GM13976 (cell line): ENCODE measurements around the gene RHOBTB3.

ENCODE experiments used
- DNase-seq: peaks from one replicate; pipeline ENCODE4 v3.0.0; 2012; ENCODE audit warnings: low spot score
- CTCF ChIP-seq: IDR thresholded peaks from 2 replicates; pipeline ENCODE4 v1.5.1; 2012; ENCODE audit warnings: borderline replicate concordance, mild to moderate bottlenecking; ENCODE audit not compliant: insufficient read depth; ENCODE audit errors: extremely low read depth, missing control alignments, control extremely low read depth
- in situ Hi-C: fragments of 300-500 bp; cut with MboI; formaldehyde crosslinking; loops from one replicate; pipeline ENCODE4 v1.12.0; 2022; ENCODE audit warnings: low sequenced_read_pairs, mixed read lengths, inconsistent platforms; ENCODE audit not compliant: unreplicated experiment

Gene RHOBTB3

GRCh38 chr5:95799191-95799835, 68.2 kb downstream of the RHOBTB3 start:
- DNase-seq: no peak
- no peak for TF ChIP-seq CTCF
- in situ Hi-C loops: no loop called here

- in situ Hi-C loops: no loop called here
- no peak for TF ChIP-seq CTCF
- DNase-seq: no peak
Observed at GRCh38 chr5:95800553-95800952, 69.4 kb downstream of the RHOBTB3 start.

GRCh38 chr5:95801532-95801931, 70.4 kb downstream of the RHOBTB3 start:
- TF ChIP-seq CTCF: no peak
- in situ Hi-C loops: no loop called here
- DNase-seq: no peak

GRCh38 chr5:95801961-95802360, 70.8 kb downstream of the RHOBTB3 start:
- TF ChIP-seq CTCF: no peak
- no peak for DNase-seq
- in situ Hi-C loops: no loop called here

- no peak for TF ChIP-seq CTCF
- no peak for DNase-seq
- in situ Hi-C loops: no loop called here
Observed at GRCh38 chr5:95803271-95804148, 72.4 kb downstream of the RHOBTB3 start.

GRCh38 chr5:95804736-95805539, 73.8 kb downstream of the RHOBTB3 start:
- no peak for TF ChIP-seq CTCF
- in situ Hi-C loops: no loop called here
- no peak for DNase-seq
